ENCODE measurements around the gene SLC35G6. TPM values are rescaled to one million over a fixed set of nuclear protein-coding genes. Genes with fewer than 3 reads are reported as not detected.

Gene SLC35G6
- total and polyA plus RNA-seq, 2 of the 13 experiments (the other 11 are each of a cell fraction or from before 2014, with no cell fraction given): 0.07 TPM; not detected in 1

DNA sequence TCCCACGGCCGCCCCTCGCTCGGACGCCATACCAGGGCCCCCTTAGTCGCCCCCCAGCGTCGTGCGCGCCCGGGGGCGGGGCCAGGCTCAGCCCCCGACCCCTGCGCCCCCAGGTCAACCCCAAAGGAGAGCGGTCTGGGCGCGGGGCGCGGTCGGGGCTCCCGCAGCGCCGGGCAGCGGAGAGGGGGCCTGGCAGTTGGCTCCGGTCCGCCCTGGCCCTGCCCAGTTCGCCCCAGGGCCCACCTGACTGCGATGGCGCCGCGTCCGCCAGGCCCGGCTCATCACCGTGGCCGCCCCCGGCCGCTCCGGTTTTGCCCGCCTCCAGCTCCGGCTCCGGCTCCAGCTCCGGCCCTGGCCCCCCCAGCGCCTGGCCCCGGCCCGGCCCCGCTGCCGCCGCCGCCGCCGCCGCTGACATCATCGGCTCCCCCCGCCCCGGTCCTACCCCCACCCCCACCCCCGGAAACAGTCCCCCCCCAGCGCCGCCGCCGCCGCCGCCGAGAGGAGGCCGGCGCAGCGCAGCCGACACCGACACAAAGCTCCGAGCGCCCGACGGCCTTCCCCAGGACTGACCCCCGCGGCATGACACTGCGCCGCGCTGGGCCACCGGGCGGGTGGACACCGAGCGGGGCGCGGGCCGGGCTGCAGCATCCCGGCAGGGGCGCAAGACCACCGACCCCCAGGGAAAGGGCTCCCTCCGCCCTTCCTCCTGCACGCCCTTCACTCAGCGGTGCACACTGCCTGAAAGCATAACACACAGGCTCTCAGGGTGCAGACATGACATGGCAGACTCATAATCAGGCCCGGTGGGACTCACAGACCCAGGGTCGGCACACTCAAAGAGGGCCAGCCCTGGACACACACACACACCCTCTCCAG is 1.8 kb upstream of the SLC35G6 start, which contains the start of gene ZBTB4 (continued):
- TF ChIP-seq ZNF609 (CRISPR knock-in tag; IDR thresholded peaks at IDR 0.05; ENCODE audit: borderline replicate concordance) (0 out of 2 replicates have a peak, but pooled peaks have one; percentile 25), ZNF430 (CRISPR knock-in tag; IDR thresholded peaks at IDR 0.05) (peak; percentile 12; the same call in 1 of the 2 replicates), TEAD3 (CRISPR knock-in tag; optimal IDR thresholded peaks at IDR 0.05; ENCODE audit: borderline replicate concordance) (peak; percentile 86), KMT2A (CRISPR knock-in tag; IDR thresholded peaks at IDR 0.05) (no peak), STAT5B (CRISPR knock-in tag; IDR thresholded peaks at IDR 0.05) (no peak), ATAD3A (CRISPR knock-in tag; IDR thresholded peaks at IDR 0.05) (0 out of 2 replicates have a peak, but pooled peaks have one; percentile 22), ZSCAN21 (CRISPR knock-in tag; IDR thresholded peaks at IDR 0.05; ENCODE audit: borderline replicate concordance) (peak; percentile 54; the same call in 1 of the 2 replicates), ZNF235 (CRISPR knock-in tag; IDR thresholded peaks at IDR 0.05; ENCODE audit: borderline replicate concordance) (peak; percentile 73; the same call in 1 of the 2 replicates)

All from HepG2 (cell line).